ENCODE data around the gene EFCAB11. TPM values are rescaled to one million over a fixed set of nuclear protein-coding genes. Genes with fewer than 3 reads are reported as not detected.

The EFCAB11 gene
- total and polyA plus RNA-seq, 2 donors (not counting 1 experiment from before 2014, with no cell fraction given) = 4.2 to 13.8 TPM

DNA sequence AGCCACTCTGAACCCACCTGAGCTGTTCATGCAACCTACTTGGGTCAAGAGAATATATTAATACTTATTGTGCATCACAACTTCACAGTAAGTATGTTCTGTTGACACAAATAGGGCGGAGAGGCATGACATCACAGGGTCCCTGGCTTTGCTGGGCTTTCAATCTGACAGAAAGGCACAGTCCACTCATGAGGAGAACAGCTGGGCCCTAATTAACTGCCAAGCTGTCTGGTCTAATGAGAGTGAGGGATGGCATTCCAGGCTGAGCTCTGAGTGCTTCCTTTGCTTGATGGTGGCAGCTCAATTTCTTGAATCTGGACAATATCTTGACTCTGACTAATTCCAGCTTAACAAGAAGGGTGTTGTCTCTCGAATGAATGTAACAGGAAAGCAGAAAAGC is 2.0 kb downstream of the EFCAB11 start:
- WGBS (ENCODE audit: insufficient coverage) = 100% methylated on average over 1 of the region's 2 CpGs
- ChIA-PET CTCF (interaction anchor here (1.0 to 1.1 kb wide), 2 partner anchors 10 to 21 kb away, joined by 3 read pairs; no protein-coding TSS in a partner anchor), POLR2A (interaction anchor here (0.7 kb wide), 1 partner anchor 1094 kb away, joined by 3 read pairs; no protein-coding TSS in a partner anchor)
- ATAC-seq (ENCODE audit: low read depth) = no peak
- Mint-ChIP-seq H3K9me3 (ENCODE audit: insufficient read depth) (no peaks in the 10 kb centered on the region), H3K4me1 (peaks cover 25% of the 10 kb centered on the region), H3K27ac (no peak overlapping the region), H3K4me3 (no peak overlapping the region), H3K27me3 (no peaks in the 10 kb centered on the region)
- peaks cover 16 to 22% of the 10 kb centered on the region in 2 donors for H3K4me1 ChIP-seq (ENCODE audit: control insufficient read depth in 2 of 2, insufficient read depth in 2 of 2, low read length in 2 of 2)
- no peak overlapping the region for H3K9ac ChIP-seq (ENCODE audit: low read length)
- no peaks in the 10 kb centered on the region for H3K36me3 ChIP-seq (replicated peaks in 1 of 2; ENCODE audit: control extremely low read depth in 1 of 2, control insufficient read depth in 1 of 2, extremely low read depth in 1 of 2, insufficient read depth in 2 of 2, low read length in 1 of 2)
- intact Hi-C loops (cut with micrococcal nuclease) = loop anchor here (10.0 kb wide), 2 partner anchors 1158 to 1552 kb away; partner anchors contain the start of gene EML5
- H3K4me3 ChIP-seq (ENCODE audit: control extremely low read depth in 1 of 5, extremely low read depth in 1 of 5, insufficient read depth in 1 of 5, low read depth in 2 of 5, low read length in 4 of 5) = no peak overlapping the region
- DNase-seq = no peak
- TF ChIP-seq, protein P1, sequence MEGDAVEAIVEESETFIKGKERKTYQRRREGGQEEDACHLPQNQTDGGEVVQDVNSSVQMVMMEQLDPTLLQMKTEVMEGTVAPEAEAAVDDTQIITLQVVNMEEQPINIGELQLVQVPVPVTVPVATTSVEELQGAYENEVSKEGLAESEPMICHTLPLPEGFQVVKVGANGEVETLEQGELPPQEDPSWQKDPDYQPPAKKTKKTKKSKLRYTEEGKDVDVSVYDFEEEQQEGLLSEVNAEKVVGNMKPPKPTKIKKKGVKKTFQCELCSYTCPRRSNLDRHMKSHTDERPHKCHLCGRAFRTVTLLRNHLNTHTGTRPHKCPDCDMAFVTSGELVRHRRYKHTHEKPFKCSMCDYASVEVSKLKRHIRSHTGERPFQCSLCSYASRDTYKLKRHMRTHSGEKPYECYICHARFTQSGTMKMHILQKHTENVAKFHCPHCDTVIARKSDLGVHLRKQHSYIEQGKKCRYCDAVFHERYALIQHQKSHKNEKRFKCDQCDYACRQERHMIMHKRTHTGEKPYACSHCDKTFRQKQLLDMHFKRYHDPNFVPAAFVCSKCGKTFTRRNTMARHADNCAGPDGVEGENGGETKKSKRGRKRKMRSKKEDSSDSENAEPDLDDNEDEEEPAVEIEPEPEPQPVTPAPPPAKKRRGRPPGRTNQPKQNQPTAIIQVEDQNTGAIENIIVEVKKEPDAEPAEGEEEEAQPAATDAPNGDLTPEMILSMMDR (IDR thresholded peaks at IDR 0.05) = no peak
- TF ChIP-seq EZH2 (IDR thresholded peaks at IDR 0.05; ENCODE audit: borderline replicate concordance, insufficient read depth, low read depth, low read length, poor library complexity, severe bottlenecking) = no peak
- H3K79me2 ChIP-seq (ENCODE audit: control insufficient read depth, insufficient read depth, low read length) = peaks cover 9% of the 10 kb centered on the region
- no peak overlapping the region for H2AFZ ChIP-seq (ENCODE audit: insufficient read depth, low read depth, low read length, poor library complexity, severe bottlenecking)
- no peak overlapping the region for H3K27ac ChIP-seq (ENCODE audit: low read length in 2 of 2)
- peaks cover 10% of the 10 kb centered on the region for H4K20me1 ChIP-seq (ENCODE audit: control insufficient read depth, insufficient read depth, low read length, poor library complexity, severe bottlenecking)
- H3K27me3 ChIP-seq (replicated peaks in 1 of 4; ENCODE audit: control extremely low read depth in 1 of 4, control insufficient read depth in 3 of 4, insufficient read depth in 4 of 4, low read length in 3 of 4) = no peaks in the 10 kb centered on the region
- H3K9me3 ChIP-seq (ENCODE audit: control extremely low read depth in 1 of 3, control insufficient read depth in 2 of 3, insufficient read depth in 1 of 3, low read length in 2 of 3) = peaks cover 0 to 1% (median 0%) of the 10 kb centered on the region in 3 donors
- H3K4me2 ChIP-seq (replicated peaks; ENCODE audit: low read depth, low read length, poor library complexity, severe bottlenecking) = no peak overlapping the region

DNA sequence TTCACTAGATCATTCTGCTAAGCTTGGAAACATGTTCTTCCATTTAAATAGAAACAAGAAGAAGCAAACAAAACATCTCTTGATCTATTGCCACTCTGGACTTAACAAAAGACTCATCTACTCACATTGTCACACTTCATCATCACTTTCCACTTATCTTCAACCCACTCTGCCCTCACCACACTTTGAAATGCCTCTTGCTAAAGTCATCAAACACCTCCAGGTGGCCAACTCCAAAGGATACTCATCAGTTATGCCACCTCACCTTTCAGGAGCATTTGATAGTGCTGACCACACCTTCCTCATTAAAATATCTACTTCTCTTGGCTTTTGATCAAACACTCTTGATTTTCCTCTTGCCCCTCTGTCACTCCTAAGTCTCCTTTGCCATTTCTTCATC is 7.2 kb downstream of the EFCAB11 start:
- Mint-ChIP-seq H3K27ac (no peak overlapping the region), H3K4me3 (no peak overlapping the region), H3K9me3 (ENCODE audit: insufficient read depth) (no peaks in the 10 kb centered on the region), H3K27me3 (no peaks in the 10 kb centered on the region), H3K4me1 (no peaks in the 10 kb centered on the region)
- H3K9me3 ChIP-seq (ENCODE audit: control extremely low read depth in 1 of 3, control insufficient read depth in 2 of 3, insufficient read depth in 1 of 3, low read length in 2 of 3) = peaks cover 0 to 1% (median 0%) of the 10 kb centered on the region in 3 donors
- intact Hi-C loops (cut with micrococcal nuclease) = no loop called here
- DNase-seq = no peak
- ATAC-seq (ENCODE audit: low read depth) = no peak
- CTCF ChIA-PET = no interaction called here
- H3K4me3 ChIP-seq (ENCODE audit: control extremely low read depth in 1 of 5, extremely low read depth in 1 of 5, insufficient read depth in 1 of 5, low read depth in 2 of 5, low read length in 4 of 5) = no peak overlapping the region
- POLR2A ChIA-PET = no interaction called here
- no peak for TF ChIP-seq EZH2 (IDR thresholded peaks at IDR 0.05; ENCODE audit: borderline replicate concordance, insufficient read depth, low read depth, low read length, poor library complexity, severe bottlenecking)
- TF ChIP-seq, protein P1 (IDR thresholded peaks at IDR 0.05) = no peak
- H3K79me2 ChIP-seq (ENCODE audit: control insufficient read depth, insufficient read depth, low read length) = no peaks in the 10 kb centered on the region
- H3K4me1 ChIP-seq (ENCODE audit: control insufficient read depth in 2 of 2, insufficient read depth in 2 of 2, low read length in 2 of 2) = no peaks in the 10 kb centered on the region
- no peak overlapping the region for H2AFZ ChIP-seq (ENCODE audit: insufficient read depth, low read depth, low read length, poor library complexity, severe bottlenecking)
- no peaks in the 10 kb centered on the region for H4K20me1 ChIP-seq (ENCODE audit: control insufficient read depth, insufficient read depth, low read length, poor library complexity, severe bottlenecking)
- H3K9ac ChIP-seq (ENCODE audit: low read length) = no peak overlapping the region
- H3K36me3 ChIP-seq (replicated peaks in 1 of 2; ENCODE audit: control extremely low read depth in 1 of 2, control insufficient read depth in 1 of 2, extremely low read depth in 1 of 2, insufficient read depth in 2 of 2, low read length in 1 of 2) = no peaks in the 10 kb centered on the region
- no peaks in the 10 kb centered on the region for H3K27me3 ChIP-seq (replicated peaks in 1 of 4; ENCODE audit: control extremely low read depth in 1 of 4, control insufficient read depth in 3 of 4, insufficient read depth in 4 of 4, low read length in 3 of 4)
- no peak overlapping the region for H3K4me2 ChIP-seq (replicated peaks; ENCODE audit: low read depth, low read length, poor library complexity, severe bottlenecking)
- H3K27ac ChIP-seq (ENCODE audit: low read length in 2 of 2) = no peak overlapping the region

All from B cell (primary cell).